NB4 (cell line): ENCODE data around the gene CHI3L1.

ENCODE experiments used
- CTCF ChIP-seq: IDR thresholded peaks from one replicate; pipeline ENCODE4 v1.5.1; 2012; ENCODE audit warnings: low read depth, low read length
- MAX ChIP-seq: IDR thresholded peaks from 2 replicates; pipeline ENCODE4 v1.6.1; 2011; ENCODE audit warnings: low read depth, low read length
- MYC ChIP-seq: IDR thresholded peaks from 2 replicates; pipeline ENCODE4 v1.6.1; 2011; ENCODE audit warnings: low read depth, low read length
- POLR2A ChIP-seq: IDR thresholded peaks from 2 replicates; pipeline ENCODE4 v1.6.1; 2011; ENCODE audit warnings: mild to moderate bottlenecking; ENCODE audit not compliant: insufficient read length; ENCODE audit errors: extremely low read depth

GRCh38 chr1:203148579-203148978 lies 37.9 kb downstream of the CHI3L1 start:
- TF ChIP-seq POLR2A (no peak), CTCF (no peak), MAX (no peak), MYC (no peak)
